ENCODE results near the gene IL36RN.

The IL36RN gene

GRCh38 chr2:113058998-113059960, at the start of gene IL36RN:
IL36RN (plus strand) TSS chr2:113059198; CDS start chr2:113059439, 241 bp downstream.
- in situ Hi-C loops (cut with HindIII; ENCODE audit: low sequenced_read_pairs) = no loop called here

GRCh38 chr2:113009622-113010021, 49.4 kb upstream of the IL36RN start:
- in situ Hi-C loops (cut with HindIII; ENCODE audit: low sequenced_read_pairs) = no loop called here

DNA sequence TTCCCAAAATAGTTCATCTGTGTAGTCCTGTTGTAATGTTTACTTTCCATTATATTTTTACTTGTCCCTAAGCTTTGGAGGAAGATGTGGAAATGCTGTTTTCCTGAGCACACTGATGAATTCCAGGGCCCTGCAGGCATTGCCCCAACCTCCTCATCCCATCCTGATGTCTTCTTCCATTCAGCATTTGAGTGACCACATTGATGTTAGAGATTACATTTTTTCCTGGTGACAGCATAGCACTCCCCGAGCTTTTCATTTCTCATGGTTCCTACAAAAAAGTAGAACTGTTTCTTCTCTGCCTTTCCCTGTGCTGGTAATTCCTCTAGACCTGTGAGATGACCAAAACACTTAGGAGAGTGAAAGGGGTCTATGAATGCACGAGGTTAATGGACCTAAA, 48.9 kb upstream of the IL36RN start:
- in situ Hi-C loops (cut with HindIII; ENCODE audit: low sequenced_read_pairs) = no loop called here

- in situ Hi-C loops (cut with HindIII; ENCODE audit: low sequenced_read_pairs) = no loop called here
Measured at GRCh38 chr2:113011108-113011507, 47.9 kb upstream of the IL36RN start.

DNA sequence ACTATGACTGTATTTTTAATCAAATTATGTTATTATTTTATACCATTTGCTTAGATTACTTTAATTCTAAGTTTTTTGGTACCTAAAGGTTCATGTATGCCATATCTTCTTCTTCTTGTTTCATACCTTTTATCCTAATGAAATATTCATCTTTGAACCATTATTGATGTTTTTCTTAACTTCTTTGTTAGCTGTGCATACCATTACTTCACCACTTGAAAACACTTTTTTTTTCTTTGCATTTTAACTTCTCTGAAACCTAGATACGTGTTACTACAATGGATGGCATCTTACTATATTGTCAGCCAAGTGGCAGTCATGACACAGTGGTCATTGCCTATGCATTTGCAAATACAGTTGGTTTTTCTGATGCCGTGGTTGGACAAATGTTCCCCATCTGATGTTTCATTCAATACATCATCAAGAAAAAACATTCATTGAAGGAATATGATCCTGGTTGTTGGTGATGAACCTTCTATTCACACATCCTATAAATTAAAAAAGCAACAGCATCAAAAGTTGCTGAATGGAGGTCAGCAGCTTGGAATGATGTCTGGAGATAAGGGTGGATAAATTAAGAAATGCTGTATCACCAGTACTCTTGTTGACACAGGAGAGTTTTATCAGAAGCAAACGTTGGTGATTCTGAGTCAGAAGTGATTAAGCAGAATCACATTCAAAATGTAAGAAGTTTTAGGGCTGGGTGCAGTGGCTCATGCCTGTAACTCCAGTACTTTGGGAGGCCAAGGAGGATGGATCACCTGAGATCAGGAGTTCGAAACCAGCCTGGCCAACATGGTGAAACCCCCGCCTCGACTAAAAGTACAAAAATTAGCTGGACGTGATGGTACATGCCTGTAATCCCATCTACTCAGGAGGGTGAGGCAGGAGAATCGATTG, 46.3 kb upstream of the IL36RN start:
- in situ Hi-C loops (cut with HindIII; ENCODE audit: low sequenced_read_pairs) = no loop called here

- in situ Hi-C loops (cut with HindIII; ENCODE audit: low sequenced_read_pairs) = no loop called here
Measured at GRCh38 chr2:113013336-113013661, 45.7 kb upstream of the IL36RN start.

DNA sequence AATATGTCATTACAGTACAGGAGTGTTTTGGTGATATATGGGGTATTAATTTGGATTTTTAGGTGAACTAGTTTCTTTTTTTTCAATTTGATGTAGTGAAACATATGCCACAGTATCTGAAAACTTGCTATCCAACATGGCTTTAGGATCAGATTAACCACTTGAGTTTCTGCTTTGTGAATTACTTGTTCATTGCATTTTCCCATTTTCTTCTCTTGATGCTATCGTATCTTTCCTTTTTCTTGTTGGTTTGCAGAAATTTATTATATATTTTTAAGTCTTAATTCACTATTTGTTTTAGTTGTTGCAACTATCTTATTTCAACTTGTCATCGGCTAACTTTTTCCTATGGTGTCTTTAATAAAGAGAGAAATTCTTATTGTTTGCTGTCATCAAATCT, 44.9 kb upstream of the IL36RN start:
- in situ Hi-C loops (cut with HindIII; ENCODE audit: low sequenced_read_pairs) = no loop called here

DNA sequence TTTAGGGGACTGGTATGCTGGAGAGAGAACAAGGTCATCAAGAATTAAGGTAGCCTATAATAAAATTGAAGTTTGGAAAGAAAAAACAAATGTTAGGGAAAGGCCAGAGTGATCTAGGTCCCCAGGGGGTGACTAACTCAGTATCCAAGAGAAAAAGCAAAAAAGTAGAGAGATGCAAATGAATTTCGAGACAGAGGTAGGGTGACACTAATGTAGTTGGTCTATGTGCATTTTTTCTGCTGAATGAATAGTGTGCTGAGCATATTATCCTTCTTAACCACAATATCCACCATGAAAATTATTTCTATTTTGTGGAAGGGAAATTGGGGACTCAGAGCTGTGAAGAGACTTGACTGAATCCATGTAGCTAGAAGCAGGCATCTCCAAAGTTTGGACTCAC, 44.0 kb upstream of the IL36RN start:
- in situ Hi-C loops (cut with HindIII; ENCODE audit: low sequenced_read_pairs) = no loop called here

DNA sequence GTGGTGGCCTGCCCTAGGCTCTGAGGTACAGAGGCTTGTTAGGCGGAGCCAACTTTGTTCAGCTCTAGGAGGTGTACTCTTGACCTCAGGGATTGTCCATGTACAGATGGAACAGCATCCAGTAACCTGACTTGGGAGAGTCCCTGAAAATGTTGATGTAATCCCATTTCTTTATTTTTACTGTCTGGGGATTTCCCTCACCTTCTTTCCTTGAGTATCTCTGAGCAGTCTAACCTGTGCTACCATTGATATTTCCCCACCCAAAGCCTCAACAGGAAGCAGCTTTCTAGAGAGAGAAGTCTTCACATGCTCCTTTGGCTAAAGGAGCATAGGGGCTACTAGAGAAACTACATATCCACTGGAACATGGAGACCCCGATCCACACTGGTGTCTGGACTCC, 43.3 kb upstream of the IL36RN start:
- in situ Hi-C loops (cut with HindIII; ENCODE audit: low sequenced_read_pairs) = no loop called here

DNA sequence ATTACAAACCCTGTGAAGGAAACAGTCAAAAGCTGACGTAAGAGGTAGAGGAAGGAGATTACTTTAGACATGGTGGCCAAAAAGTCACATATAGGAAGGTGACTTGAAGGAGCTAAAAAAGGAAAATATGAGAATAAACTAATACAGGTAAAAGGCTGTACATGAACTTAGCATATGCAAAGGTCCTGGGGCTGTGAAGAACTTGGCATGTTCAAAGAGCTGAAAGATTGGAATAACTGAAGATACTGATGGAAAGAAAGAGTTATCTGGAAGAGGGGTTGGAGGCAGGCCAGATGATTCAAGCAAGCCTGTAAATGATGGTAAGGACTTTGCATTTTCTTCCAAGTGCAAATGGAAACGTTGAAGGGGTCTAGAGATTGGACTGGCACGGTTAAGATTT, 40.5 kb upstream of the IL36RN start:
- in situ Hi-C loops (cut with HindIII; ENCODE audit: low sequenced_read_pairs) = no loop called here

DNA sequence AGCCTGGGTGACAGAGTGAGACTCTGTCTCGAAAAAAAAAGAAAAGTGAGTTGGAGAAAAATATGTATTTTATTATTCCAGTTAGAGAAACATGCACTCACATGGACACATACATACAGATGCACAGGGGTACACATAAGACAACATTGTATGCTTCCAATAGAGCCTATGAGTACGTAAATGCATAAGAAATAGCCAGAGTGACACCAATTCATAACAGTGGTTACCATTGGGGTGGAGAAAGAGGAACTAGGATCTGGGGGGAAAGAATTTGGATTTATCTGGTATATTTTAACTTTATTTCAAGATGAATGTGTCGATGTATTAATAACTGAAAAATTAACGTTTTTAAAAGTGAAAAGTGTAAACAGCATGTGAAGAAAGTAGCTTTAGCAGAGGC, 37.7 kb upstream of the IL36RN start:
- in situ Hi-C loops (cut with HindIII; ENCODE audit: low sequenced_read_pairs) = no loop called here

GRCh38 chr2:113024764-113025163, 34.2 kb upstream of the IL36RN start:
- in situ Hi-C loops (cut with HindIII; ENCODE audit: low sequenced_read_pairs) = no loop called here

DNA sequence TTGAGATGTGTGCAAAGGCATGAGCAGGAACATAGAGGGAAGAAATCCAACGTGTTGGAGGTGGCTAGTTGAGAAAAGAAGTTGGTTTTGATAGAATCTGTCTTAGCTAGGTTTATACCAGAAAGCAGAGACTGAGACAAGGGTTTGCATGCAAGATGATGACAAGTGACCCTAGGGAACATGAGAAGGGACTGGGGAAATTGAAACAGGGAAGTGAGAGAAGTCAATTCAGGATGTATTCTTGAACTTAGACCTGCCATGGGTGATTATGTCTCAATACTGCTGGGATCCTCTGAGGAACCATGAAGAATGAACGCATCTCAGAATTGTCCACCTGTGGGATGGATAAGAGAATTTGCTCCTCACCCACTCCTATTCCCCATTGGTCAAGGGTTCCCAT, 33.3 kb upstream of the IL36RN start:
- in situ Hi-C loops (cut with HindIII; ENCODE audit: low sequenced_read_pairs) = no loop called here

DNA sequence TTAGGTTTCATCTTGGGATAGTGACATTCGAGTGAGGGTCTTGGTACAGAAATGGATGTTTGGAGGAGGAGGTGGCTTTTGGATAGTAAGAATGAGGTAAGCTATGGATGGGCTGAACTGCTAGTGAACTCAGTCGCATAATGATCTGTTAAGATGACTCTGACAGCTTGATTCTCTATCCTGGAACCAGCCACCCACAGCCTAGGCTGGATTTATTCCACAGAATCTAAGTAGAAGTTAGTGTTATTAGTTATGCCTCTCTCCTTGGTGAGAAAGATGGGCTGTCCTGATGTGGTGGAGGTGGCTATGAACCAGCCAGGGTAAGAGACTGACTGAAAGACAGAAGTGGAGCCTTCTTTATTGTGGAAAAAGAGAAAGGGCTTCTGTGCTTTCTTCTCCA, 31.3 kb upstream of the IL36RN start:
- in situ Hi-C loops (cut with HindIII; ENCODE audit: low sequenced_read_pairs) = no loop called here

GRCh38 chr2:113028112-113028511, 30.9 kb upstream of the IL36RN start:
- in situ Hi-C loops (cut with HindIII; ENCODE audit: low sequenced_read_pairs) = no loop called here

DNA sequence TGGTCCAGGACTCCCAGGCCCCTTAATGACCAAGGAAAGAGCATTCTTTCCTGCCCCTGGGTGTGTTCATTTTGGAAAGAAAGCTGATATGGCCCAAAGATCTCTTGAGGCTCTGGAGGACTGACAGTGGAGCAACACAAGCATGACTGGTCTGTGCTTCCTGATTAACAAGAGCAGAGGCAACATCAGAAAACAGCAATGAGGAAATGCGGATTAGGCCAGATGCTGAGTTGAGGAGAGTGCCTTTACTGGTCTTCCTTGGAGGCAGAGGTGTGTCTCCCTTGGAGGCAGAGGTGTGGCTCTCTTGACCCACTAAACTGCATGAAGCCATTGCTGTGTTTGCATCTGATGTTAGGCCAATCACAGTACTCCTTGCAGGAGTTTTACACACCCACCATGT, 26.3 kb upstream of the IL36RN start:
- in situ Hi-C loops (cut with HindIII; ENCODE audit: low sequenced_read_pairs) = no loop called here

GRCh38 chr2:113034016-113034415, 25.0 kb upstream of the IL36RN start:
- in situ Hi-C loops (cut with HindIII; ENCODE audit: low sequenced_read_pairs) = no loop called here

DNA sequence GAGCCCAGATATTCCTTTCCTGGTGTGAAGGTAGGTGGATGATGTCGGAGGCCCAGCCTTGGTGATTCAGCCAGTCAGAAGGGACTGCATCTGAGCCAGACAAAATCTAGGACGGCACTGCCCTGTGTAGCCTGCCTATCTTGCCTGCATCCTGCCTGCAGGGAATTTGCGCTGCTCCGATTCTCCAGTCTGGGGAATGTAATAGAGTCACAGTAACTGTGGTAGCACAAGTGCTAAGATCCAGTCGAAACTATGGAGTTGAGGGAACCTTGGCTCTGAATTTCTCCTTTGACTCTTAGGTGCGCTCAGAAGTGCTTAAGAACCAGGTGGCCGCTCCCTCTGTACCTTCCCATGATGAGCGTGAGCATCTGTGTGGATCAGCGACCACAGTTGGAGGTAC, 22.2 kb upstream of the IL36RN start:
- in situ Hi-C loops (cut with HindIII; ENCODE audit: low sequenced_read_pairs) = no loop called here

GRCh38 chr2:113038291-113038690, 20.7 kb upstream of the IL36RN start:
- in situ Hi-C loops (cut with HindIII; ENCODE audit: low sequenced_read_pairs) = no loop called here

DNA sequence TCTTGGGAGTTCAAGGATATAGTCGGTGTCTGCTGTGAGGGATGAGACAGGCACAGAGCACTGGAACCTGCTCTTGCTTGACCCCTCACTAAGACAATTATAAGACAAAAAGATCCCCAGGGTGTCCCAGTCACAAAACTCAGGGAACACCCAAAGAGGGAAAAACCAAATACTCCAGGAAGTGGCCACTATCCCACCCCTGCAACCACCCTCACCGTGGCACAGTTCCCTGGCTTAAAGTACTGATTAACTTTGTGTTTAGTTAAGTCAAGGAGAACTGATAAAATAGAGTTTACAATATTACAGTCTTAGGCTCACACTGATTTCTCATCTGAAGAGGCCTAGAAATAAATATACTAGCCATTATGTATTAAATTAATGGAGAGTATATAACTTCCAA, 19.8 kb upstream of the IL36RN start:
- in situ Hi-C loops (cut with HindIII; ENCODE audit: low sequenced_read_pairs) = no loop called here

DNA sequence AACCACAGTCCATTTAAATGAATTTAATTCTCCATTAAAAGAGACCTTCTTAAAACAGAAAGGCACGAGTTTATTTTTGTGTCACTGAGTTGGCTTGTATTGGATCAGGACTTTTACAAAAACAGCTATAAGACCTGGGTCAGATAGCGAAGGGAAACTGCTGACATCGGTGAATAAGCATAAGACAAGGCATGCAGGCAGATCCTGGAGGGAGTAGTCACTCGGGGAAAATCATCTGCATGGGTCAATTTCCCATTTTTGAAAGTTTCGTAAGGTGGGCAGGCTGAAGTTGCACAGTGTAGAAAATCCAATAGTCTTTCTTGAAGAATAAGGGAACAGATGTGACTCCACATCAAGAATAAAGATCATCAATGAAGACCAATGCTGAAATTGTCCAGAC, 19.3 kb upstream of the IL36RN start:
- in situ Hi-C loops (cut with HindIII; ENCODE audit: low sequenced_read_pairs) = no loop called here

DNA sequence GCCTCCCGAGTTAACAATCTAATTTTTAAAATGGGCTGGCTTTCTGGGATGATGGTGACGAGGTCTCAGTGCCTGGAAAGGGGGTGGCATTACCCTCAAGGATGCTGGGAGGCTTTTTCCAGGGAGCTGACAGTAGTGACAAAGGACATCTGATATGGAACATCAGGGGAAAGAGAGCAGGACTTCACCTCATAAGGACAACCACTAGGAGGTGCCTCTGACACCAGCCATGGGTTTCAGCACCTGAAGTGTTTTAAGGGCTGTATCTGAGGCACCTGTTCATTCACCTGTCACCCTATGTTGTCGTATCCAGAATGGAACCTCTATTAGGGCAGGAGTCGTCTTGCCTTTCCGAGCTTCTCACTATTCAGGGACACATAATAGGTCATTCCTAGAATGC, 17.1 kb upstream of the IL36RN start:
- in situ Hi-C loops (cut with HindIII; ENCODE audit: low sequenced_read_pairs) = no loop called here

All from DLD1 (cell line).